Measurements from ENCODE around the gene DGKB.

The DGKB gene

GRCh38 chr7:14776266-14776665 lies 126.3 kb downstream of the DGKB start:
- Histone ChIP-seq H3K9me2 (replicated peaks; ENCODE audit: insufficient read depth, low read length) (no peaks in the 10 kb centered on the region), H3K9me3 (replicated peaks; ENCODE audit: insufficient read depth, low read length) (no peaks in the 10 kb centered on the region), H3K27me3 (replicated peaks; ENCODE audit: insufficient read depth, low read length) (no peaks in the 10 kb centered on the region), H3K36me3 (replicated peaks; ENCODE audit: insufficient read depth, low read length) (no peaks in the 10 kb centered on the region), H3K4me2 (ENCODE audit: low read depth, low read length) (no peak overlapping the region), H2AFZ (ENCODE audit: low read length) (no peak overlapping the region), H3F3A (ENCODE audit: insufficient read depth, low read length) (no peaks in the 10 kb centered on the region), H3K79me2 (ENCODE audit: low read length) (no peaks in the 10 kb centered on the region), H3K4me1 (ENCODE audit: low read length) (no peaks in the 10 kb centered on the region), H3K27ac (ENCODE audit: low read length) (no peak overlapping the region), H3K4me3 (ENCODE audit: low read length) (no peak overlapping the region), H4K20me1 (ENCODE audit: insufficient read depth, low read length) (no peaks in the 10 kb centered on the region), H3K9ac (ENCODE audit: low read length) (no peak overlapping the region)
- TF ChIP-seq CTCF (IDR thresholded peaks at IDR 0.05; ENCODE audit: low read length) = no peak
- TF ChIP-seq EZH2 (optimal IDR thresholded peaks at IDR 0.05; ENCODE audit: low read depth, low read length) = no peak
- TF ChIP-seq EZH2phosphoT487 (IDR thresholded peaks at IDR 0.05; ENCODE audit: low read length) = no peak
- DNase-seq = no peak

GRCh38 chr7:14773729-14774271 lies 128.8 kb downstream of the DGKB start:
- H2AFZ ChIP-seq (ENCODE audit: low read length) = no peak overlapping the region
- no peaks in the 10 kb centered on the region for H4K20me1 ChIP-seq (ENCODE audit: insufficient read depth, low read length)
- TF ChIP-seq EZH2phosphoT487 (IDR thresholded peaks at IDR 0.05; ENCODE audit: low read length) (no peak), EZH2 (optimal IDR thresholded peaks at IDR 0.05; ENCODE audit: low read depth, low read length) (no peak), CTCF (IDR thresholded peaks at IDR 0.05; ENCODE audit: low read length) (no peak)
- no peak overlapping the region for H3K27ac ChIP-seq (ENCODE audit: low read length)
- no peaks in the 10 kb centered on the region for H3K9me2 ChIP-seq (replicated peaks; ENCODE audit: insufficient read depth, low read length)
- H3K9ac ChIP-seq (ENCODE audit: low read length) = no peak overlapping the region
- no peaks in the 10 kb centered on the region for H3F3A ChIP-seq (ENCODE audit: insufficient read depth, low read length)
- no peak overlapping the region for H3K4me3 ChIP-seq (ENCODE audit: low read length)
- H3K9me3 ChIP-seq (replicated peaks; ENCODE audit: insufficient read depth, low read length) = no peaks in the 10 kb centered on the region
- DNase-seq = no peak
- no peaks in the 10 kb centered on the region for H3K27me3 ChIP-seq (replicated peaks; ENCODE audit: insufficient read depth, low read length)
- no peaks in the 10 kb centered on the region for H3K4me1 ChIP-seq (ENCODE audit: low read length)
- H3K79me2 ChIP-seq (ENCODE audit: low read length) = no peaks in the 10 kb centered on the region
- no peaks in the 10 kb centered on the region for H3K36me3 ChIP-seq (replicated peaks; ENCODE audit: insufficient read depth, low read length)
- H3K4me2 ChIP-seq (ENCODE audit: low read depth, low read length) = no peak overlapping the region

GRCh38 chr7:14770614-14771013 lies 131.9 kb downstream of the DGKB start:
- TF ChIP-seq EZH2 (optimal IDR thresholded peaks at IDR 0.05; ENCODE audit: low read depth, low read length) = no peak
- TF ChIP-seq EZH2phosphoT487 (IDR thresholded peaks at IDR 0.05; ENCODE audit: low read length) = no peak
- TF ChIP-seq CTCF (IDR thresholded peaks at IDR 0.05; ENCODE audit: low read length) = no peak
- no peak overlapping the region for H2AFZ ChIP-seq (ENCODE audit: low read length)
- no peak overlapping the region for H3K4me2 ChIP-seq (ENCODE audit: low read depth, low read length)
- H3K4me1 ChIP-seq (ENCODE audit: low read length) = no peaks in the 10 kb centered on the region
- no peaks in the 10 kb centered on the region for H4K20me1 ChIP-seq (ENCODE audit: insufficient read depth, low read length)
- H3K27ac ChIP-seq (ENCODE audit: low read length) = no peak overlapping the region
- H3K36me3 ChIP-seq (replicated peaks; ENCODE audit: insufficient read depth, low read length) = no peaks in the 10 kb centered on the region
- no peak for DNase-seq
- no peaks in the 10 kb centered on the region for H3F3A ChIP-seq (ENCODE audit: insufficient read depth, low read length)
- no peak overlapping the region for H3K4me3 ChIP-seq (ENCODE audit: low read length)
- H3K9ac ChIP-seq (ENCODE audit: low read length) = no peak overlapping the region
- no peaks in the 10 kb centered on the region for H3K9me3 ChIP-seq (replicated peaks; ENCODE audit: insufficient read depth, low read length)
- no peaks in the 10 kb centered on the region for H3K9me2 ChIP-seq (replicated peaks; ENCODE audit: insufficient read depth, low read length)
- no peaks in the 10 kb centered on the region for H3K79me2 ChIP-seq (ENCODE audit: low read length)
- H3K27me3 ChIP-seq (replicated peaks; ENCODE audit: insufficient read depth, low read length) = no peaks in the 10 kb centered on the region

Measured in MM.1S (cell line).